Heart right ventricle (tissue), 16 donors: Measurements from ENCODE around the gene PRC1. TPM values are rescaled to one million over a fixed set of nuclear protein-coding genes. Genes with fewer than 3 reads are reported as not detected.

ENCODE experiments used
- ATAC-seq, 8 donors: fragments of 200-7000 bp; cut with Tn5 transposase; one replicate each; pipeline ENCODE4 v1.9.1; 2020; ENCODE audit warnings: mild to moderate bottlenecking in 8 of 8, moderate library complexity in 8 of 8, moderate number of reproducible peaks in 1 of 8
- DNase-seq, 2 donors: peaks; one replicate each; pipeline ENCODE4 v3.0.0-alpha.2; 2020
- H3K27ac ChIP-seq, 10 donors: fragments of 200-600 bp; sonication (generic) in 2 of 10; one replicate each; pipeline versions ENCODE4 v1.5.0 to v1.8.0; 2020 to 2022; ENCODE audit warnings: mild to moderate bottlenecking in 3 of 10
- H3K27me3 ChIP-seq, 7 donors: fragments of 200-600 bp; one replicate each; pipeline ENCODE4 v1.8.0; 2021 to 2022; ENCODE audit warnings: mild to moderate bottlenecking in 2 of 7
- H3K36me3 ChIP-seq, 9 donors: fragments of 200-600 bp; sonication (generic) in 1 of 9; one replicate each; pipeline versions ENCODE4 v1.5.0 to v1.8.0; 2020 to 2022; ENCODE audit warnings: mild to moderate bottlenecking in 2 of 9
- H3K4me1 ChIP-seq, 9 donors: fragments of 200-600 bp; sonication (generic) in 1 of 9; one replicate each; pipeline versions ENCODE4 v1.5.0 to v1.8.0; 2020 to 2022; ENCODE audit warnings: mild to moderate bottlenecking in 4 of 9
- H3K4me3 ChIP-seq, 10 donors: fragments of 200-600 bp; sonication (generic) in 2 of 10; one replicate each; pipeline versions ENCODE4 v1.5.0 to v1.8.0; 2020 to 2022; ENCODE audit warnings: mild to moderate bottlenecking in 7 of 10, moderate library complexity in 2 of 10
- H3K9me3 ChIP-seq, 11 donors: fragments of 200-600 bp in 10 of 11; sonication (generic) in 2 of 11; one replicate each; pipeline versions ENCODE4 v1.5.0 to v1.8.0; 2013 to 2022; ENCODE audit warnings: mild to moderate bottlenecking in 2 of 11, control low read depth in 1 of 11, moderate library complexity in 1 of 11
- CTCF ChIP-seq, 9 donors: fragments of 200-600 bp; sonication (generic) in 2 of 9; IDR thresholded peaks; one replicate each; pipeline versions ENCODE4 v1.5.0 to v1.8.0; 2021 to 2022; ENCODE audit warnings: antibody characterized with exemption in 9 of 9, mild to moderate bottlenecking in 5 of 9, moderate library complexity in 1 of 9
- WGBS, 2 donors: extraction: QIAGEN DNeasy Blood & Tissue Kit; methylation state at CpG; one replicate each; pipeline ENCODE4 v1.1.7; 2013; ENCODE audit warnings: inconsistent platforms in 1 of 2; 5-methylcytosine and 5-hydroxymethylcytosine counted together
- intact Hi-C, 10 donors: fragments of 100-400 bp; cut with DNase I; formaldehyde crosslinking; loops; one replicate each; pipeline versions ENCODE4 v1.11.1 to v1.14.2; 2022
- polyA plus RNA-seq, 2 donors: library from polyadenylated mRNA; stranded (reverse); fragments of 200-250 nt; gene quantifications; one replicate each; pipeline ENCODE4 v1.2.3, GENCODE V29; 2013
- total RNA-seq, 10 donors: library from RNA; stranded (reverse); fragmentation: NEBNext Ultra II Directional in 3 of 10; extraction: Animal tissue kit (Norgen Biotek cat#: 25700) in 3 of 10; gene quantifications; one replicate each; pipeline versions ENCODE4 v1.2.1 to v1.2.4, GENCODE V29; 2021 to 2023
- donor health status: Arrhythmogenic right ventricular cardiomyopathy.
- donor health status: ischemic (EF 13 %, LVEDD 7.1; RV severe dilation, severe dysfunction).
- donor health status: healthy with polysubstance abuse.
- donor health status: DM: no; HTN: yes; CAD: no.
- donor health status: DM: no; HTN: no; CAD: no.
- donor health status: ischemic (EF 25% LVEDD 6.9; RV normal size, moderate dysfunction).
- donor health status: ischemic (EF 25% LVEDD 5.7; RV mildly dilated, moderate dysfunction).
- donor health status: healthy.
- donor health status: DM: yes; HTN: yes; CAD: no.
- donor health status: Ischemic cardiomyopathy.
- donor health status: ischemic (EF 35%, LVEDD 5.7; RV mildly dilated, moderate dysfunction).
- donor health status: nonischemic (EF 11% LVEDD 7.7; RV severe dilation, severe dysfunction).
- donor health status: DM: yes; HTN: yes; CAD: no.
- donor health status: PGD.
- donor health status: ischemic (EF 29% LVEDD 5.4; RV normal size, mild dysfunction).
- donor health status: nonischemic (EF 23%, LVEDD 6.1; RV moderate dilation, normal function).

Gene PRC1
- total and polyA plus RNA-seq, 12 donors = 2.1 to 16.2 (median 4.6) TPM

DNA sequence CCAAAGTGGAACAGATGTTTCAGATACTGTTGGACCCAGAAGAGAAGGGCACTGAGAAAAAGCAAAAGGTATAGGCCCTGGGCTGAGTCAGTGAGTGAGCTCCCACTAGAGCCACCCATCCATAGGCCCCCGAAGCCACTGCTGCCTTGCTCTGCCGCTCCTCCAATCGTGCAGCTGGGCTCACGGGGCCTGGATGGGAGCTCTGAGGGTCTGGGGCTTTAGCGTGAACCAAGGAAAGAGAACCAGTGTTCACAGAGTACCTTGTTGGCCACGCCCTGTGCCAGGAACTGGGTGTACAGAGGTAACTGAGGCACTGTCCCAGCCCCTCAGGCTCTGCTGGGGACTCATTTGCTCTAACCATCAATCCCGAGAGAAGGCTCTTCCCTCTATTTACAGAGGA lies 54.6 kb downstream of the PRC1 start:
- no peak for ATAC-seq
- intact Hi-C loops = no loop called here
- Histone ChIP-seq H3K27ac (no peak overlapping the region), H3K4me1 (peaks cover 6 to 20% (median 14%) of the 10 kb centered on the region in 9 donors), H3K36me3 (peaks cover 0 to 87% (median 53%) of the 10 kb centered on the region in 9 donors), H3K9me3 (no peaks in the 10 kb centered on the region), H3K27me3 (no peaks in the 10 kb centered on the region), H3K4me3 (no peak overlapping the region)
- no peak for DNase-seq
- TF ChIP-seq CTCF (IDR thresholded peaks at IDR 0.05) = no peak
- whole genome bisulfite sequencing, 2 donors = 76 to 95% methylated on average over 7 of the region's 7 CpGs

GRCh38 chr15:90938261-90938660 lies 56.1 kb downstream of the PRC1 start:
- no peak for ATAC-seq
- 87 to 91% methylated on average over 5 of the region's 5 CpGs for WGBS, 2 donors
- TF ChIP-seq CTCF (IDR thresholded peaks at IDR 0.05) = no peak
- Histone ChIP-seq H3K9me3 (no peaks in the 10 kb centered on the region), H3K27ac (no peak overlapping the region), H3K36me3 (peaks cover 0 to 72% (median 44%) of the 10 kb centered on the region in 9 donors), H3K4me3 (no peak overlapping the region), H3K27me3 (no peaks in the 10 kb centered on the region), H3K4me1 (peaks cover 6 to 32% (median 22%) of the 10 kb centered on the region in 9 donors)
- intact Hi-C loops = no loop called here
- no peak for DNase-seq

DNA sequence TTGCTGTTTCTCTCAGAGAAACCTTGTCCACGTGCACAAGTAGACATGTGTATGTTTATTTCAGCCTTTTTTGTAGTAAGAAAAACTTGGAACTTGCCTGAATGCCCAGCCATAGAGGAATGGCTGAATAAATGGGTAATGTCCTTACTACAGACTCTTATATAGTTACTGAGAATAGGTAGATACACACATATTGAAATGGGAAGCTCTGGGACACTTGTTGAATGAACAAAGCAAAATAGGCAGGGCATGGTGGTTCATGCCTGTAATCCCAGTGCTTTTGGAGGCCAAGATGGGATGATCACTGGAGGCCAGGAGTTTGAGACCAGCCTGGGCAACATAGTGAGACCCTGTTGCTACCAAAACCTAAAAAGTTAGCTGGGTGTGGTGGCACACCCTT lies 57.5 kb downstream of the PRC1 start:
- no peak for DNase-seq
- Histone ChIP-seq H3K36me3 (peaks cover 0 to 58% (median 31%) of the 10 kb centered on the region in 9 donors), H3K4me3 (no peak overlapping the region), H3K4me1 (peaks cover 6 to 43% (median 28%) of the 10 kb centered on the region in 9 donors), H3K27me3 (no peaks in the 10 kb centered on the region), H3K27ac (no peak overlapping the region), H3K9me3 (no peaks in the 10 kb centered on the region)
- no peak for TF ChIP-seq CTCF (IDR thresholded peaks at IDR 0.05)
- no peak for ATAC-seq
- WGBS, 2 donors = 80 to 91% methylated on average over 1 of the region's 1 CpG
- intact Hi-C loops = no loop called here

DNA sequence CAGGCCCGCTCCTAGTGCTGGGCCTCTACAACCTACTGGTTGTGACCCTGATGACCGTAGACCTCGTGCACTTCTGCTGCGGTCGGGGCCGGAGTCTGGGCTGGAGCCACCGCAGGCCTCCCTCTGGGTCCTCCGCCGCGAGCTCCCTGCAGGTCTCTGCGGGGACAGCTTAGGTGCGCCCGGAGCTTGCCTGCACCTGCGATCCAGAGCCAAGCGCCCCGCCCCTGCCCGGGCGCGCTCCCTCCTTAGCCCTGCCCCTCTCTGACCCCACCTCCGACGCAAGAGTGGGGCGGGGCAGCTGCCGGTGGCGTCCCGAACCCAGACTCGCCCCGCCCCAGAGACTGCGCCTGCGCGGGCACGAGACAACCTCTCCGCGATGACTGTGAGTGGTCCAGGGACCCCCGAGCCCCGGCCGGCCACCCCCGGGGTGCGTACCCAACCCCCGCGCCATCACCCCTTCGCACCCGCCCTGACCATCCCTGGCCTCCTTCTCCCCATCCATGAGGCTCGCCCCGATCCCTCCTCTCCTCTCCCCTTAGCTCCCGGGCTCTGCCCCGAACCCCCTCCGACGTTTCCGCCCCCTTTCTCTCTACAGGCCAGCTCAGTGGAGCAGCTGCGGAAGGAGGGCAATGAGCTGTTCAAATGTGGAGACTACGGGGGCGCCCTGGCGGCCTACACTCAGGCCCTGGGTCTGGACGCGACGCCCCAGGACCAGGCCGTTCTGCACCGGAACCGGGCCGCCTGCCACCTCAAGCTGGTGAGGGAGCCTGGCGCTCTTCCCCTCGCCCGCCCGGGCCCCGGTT lies 59.2 kb downstream of the PRC1 start, which contains the start of gene UNC45A:
Gene UNC45A (plus strand): TSS at position 337 of the 803 bp plus-strand sequence. CDS start 40 bp downstream, at position 377.
- 1% methylated on average over 57 to 65 of the region's 65 CpGs for WGBS, 2 donors
- no peak for TF ChIP-seq CTCF (IDR thresholded peaks at IDR 0.05)
- Histone ChIP-seq H3K27ac (peak within 1 kb of the TSS; percentile 32 to 86 (median 75)), H3K4me3 (peak within 1 kb of the TSS; percentile 61 to 75 (median 66)), H3K27me3 (no peaks in the 10 kb centered on the region), H3K4me1 (peaks cover 18 to 60% (median 45%) of the 10 kb centered on the region in 9 donors), H3K36me3 (peaks cover 0 to 41% (median 17%) of the 10 kb centered on the region in 9 donors), H3K9me3 (no peaks in the 10 kb centered on the region)
- peak; percentile 85 to 91 (median 89) for ATAC-seq
- DNase-seq = peak; percentile 91 to 95
- intact Hi-C loops = loop anchor here in 5 of 10 donors (1.0 to 5.0 kb wide), 3 partner anchors 33 to 288 kb away; no protein-coding TSS in a partner anchor
